ENCODE measurements around the gene OTULIN. TPM values are rescaled to one million over a fixed set of nuclear protein-coding genes. Genes with fewer than 3 reads are reported as not detected.

OTULIN gene
- total RNA-seq, 4 donors from 2014 or later: 23.9 to 38.6 (median 34.5) TPM

GRCh38 chr5:14683906-14684455 is 19.5 kb downstream of the OTULIN start:
- peaks cover 0 to 40% (median 14%) of the 10 kb centered on the region in 3 donors for H3K4me1 ChIP-seq
- peak overlapping the region in 2 of 4 donors; percentile 8 to 26 for H3K27ac ChIP-seq
- H3K4me3 ChIP-seq: no peak overlapping the region
- WGBS, 2 donors: 19 to 33% methylated on average over 2 to 4 of the region's 4 CpGs
- intact Hi-C loops (cut with DNase I): no loop called here
- H3K9me3 ChIP-seq: no peaks in the 10 kb centered on the region
- H3K36me3 ChIP-seq: peaks cover 13 to 83% (median 14%) of the 10 kb centered on the region in 3 donors
- no peak for DNase-seq
- H3K27me3 ChIP-seq: no peaks in the 10 kb centered on the region
- TF ChIP-seq POLR2A (IDR thresholded peaks at IDR 0.05): no peak
- TF ChIP-seq CTCF (IDR thresholded peaks at IDR 0.05): no peak

GRCh38 chr5:14684757-14685156 is 20.2 kb downstream of the OTULIN start:
- DNase-seq: no peak
- H3K9me3 ChIP-seq: no peaks in the 10 kb centered on the region
- intact Hi-C loops (cut with DNase I): no loop called here
- H3K36me3 ChIP-seq: peaks cover 13 to 83% (median 16%) of the 10 kb centered on the region in 3 donors
- H3K27me3 ChIP-seq: no peaks in the 10 kb centered on the region
- peaks cover 0 to 40% (median 14%) of the 10 kb centered on the region in 3 donors for H3K4me1 ChIP-seq
- TF ChIP-seq POLR2A (IDR thresholded peaks at IDR 0.05) (no peak), CTCF (IDR thresholded peaks at IDR 0.05) (no peak)
- H3K4me3 ChIP-seq: no peak overlapping the region
- peak overlapping the region in 2 of 4 donors; percentile 26 to 62 for H3K27ac ChIP-seq
- 71 to 83% methylated on average over 5 of the region's 5 CpGs for WGBS, 2 donors

- TF ChIP-seq CTCF (IDR thresholded peaks at IDR 0.05) (peak; percentile 46 to 82 (median 60)), POLR2A (IDR thresholded peaks at IDR 0.05) (no peak)
- intact Hi-C loops (cut with DNase I): no loop called here
- no peak for DNase-seq
- Histone ChIP-seq H3K27ac (peak overlapping the region; percentile 17 to 76 (median 57)), H3K36me3 (peaks cover 23 to 83% (median 23%) of the 10 kb centered on the region in 3 donors), H3K4me1 (peaks cover 0 to 40% (median 14%) of the 10 kb centered on the region in 3 donors), H3K4me3 (no peak overlapping the region), H3K9me3 (peaks cover 0 to 8% (median 5%) of the 10 kb centered on the region in 3 donors), H3K27me3 (no peaks in the 10 kb centered on the region)
- 21 to 25% methylated on average over 4 to 6 of the region's 6 CpGs for WGBS, 2 donors
Measured at GRCh38 chr5:14685757-14686156, 21.2 kb downstream of the OTULIN start.

- Histone ChIP-seq H3K27me3 (no peaks in the 10 kb centered on the region), H3K36me3 (peaks cover 23 to 83% (median 27%) of the 10 kb centered on the region in 3 donors), H3K9me3 (peaks cover 0 to 8% (median 5%) of the 10 kb centered on the region in 3 donors), H3K27ac (peak overlapping the region in 3 of 4 donors; percentile 52 to 76 (median 62)), H3K4me3 (no peak overlapping the region), H3K4me1 (peaks cover 0 to 40% (median 14%) of the 10 kb centered on the region in 3 donors)
- intact Hi-C loops (cut with DNase I): no loop called here
- no peak for TF ChIP-seq CTCF (IDR thresholded peaks at IDR 0.05)
- no peak for TF ChIP-seq POLR2A (IDR thresholded peaks at IDR 0.05)
- no peak for DNase-seq
Measured at GRCh38 chr5:14686517-14686916, 22.0 kb downstream of the OTULIN start.

- Histone ChIP-seq H3K4me1 (peaks cover 0 to 40% (median 14%) of the 10 kb centered on the region in 3 donors), H3K36me3 (peaks cover 20 to 83% (median 23%) of the 10 kb centered on the region in 3 donors), H3K9me3 (peaks cover 0 to 8% (median 5%) of the 10 kb centered on the region in 3 donors), H3K4me3 (no peak overlapping the region), H3K27me3 (no peaks in the 10 kb centered on the region), H3K27ac (peak overlapping the region; percentile 39 to 76 (median 51))
- no peak for DNase-seq
- intact Hi-C loops (cut with DNase I): no loop called here
- TF ChIP-seq POLR2A (IDR thresholded peaks at IDR 0.05) (no peak), CTCF (IDR thresholded peaks at IDR 0.05) (peak in 3 of 6 experiments; percentile 19 to 53 (median 37))
- WGBS, 2 donors: 35% methylated on average over 3 to 4 of the region's 4 CpGs
Measured at GRCh38 chr5:14687023-14687665, 22.6 kb downstream of the OTULIN start.

All from esophagus squamous epithelium (tissue), 5 donors.